IMR-90 (cell line): ENCODE data around the gene PTGER4. TPM values are rescaled to one million over a fixed set of nuclear protein-coding genes. Genes with fewer than 3 reads are reported as not detected.
A peak's percentile ranks its signal among the peaks of the same experiment; 100 is the strongest.

ENCODE experiments used
- ATAC-seq: fragments of 200-7000 bp; cut with Tn5 transposase; 2 replicates; pipeline ENCODE4 v1.9.1; 2020; ENCODE audit warnings: low read depth, mild to moderate bottlenecking, moderate library complexity
- BruUV-seq: library from RNA; stranded (reverse); fragments of 400-500 nt; replicated peaks from 2 replicates; lab custom pipeline; 2021; lab: Mats Ljungman, UMichigan
- CTCF ChIA-PET: fragments of 300-600 bp; formaldehyde crosslinking; extraction: SDS; loops from one replicate; lab custom pipeline; 2021; ENCODE audit warnings: antibody characterized with exemption; lab: Yijun Ruan, JAX
- POLR2A ChIA-PET: fragments of 300-600 bp; sonication (Branson Sonifier 250); formaldehyde crosslinking; loops from one replicate; lab custom pipeline; 2022; ENCODE audit warnings: antibody characterized with exemption; ENCODE audit not compliant: unreplicated experiment; lab: Charles Lee
- DNase-seq: peaks from one replicate; pipeline ENCODE4 v3.0.0; 2013
- H2AFZ ChIP-seq: replicated peaks from 2 replicates; pipeline ENCODE3; 2013; ENCODE audit warnings: low read length, mild to moderate bottlenecking; ENCODE audit not compliant: poor library complexity
- H2AK5ac ChIP-seq: 2 replicates; pipeline ENCODE4 v1.6.1; 2013; ENCODE audit warnings: low read depth, low read length, inconsistent platforms
- H2AK9ac ChIP-seq: replicated peaks from 2 replicates; pipeline ENCODE3; 2013; ENCODE audit warnings: mild to moderate bottlenecking, low read depth, low read length, moderate library complexity; ENCODE audit not compliant: poor library complexity
- H2BK120ac ChIP-seq: 2 replicates; pipeline ENCODE4 v1.6.1; 2013; ENCODE audit warnings: low read depth, low read length, inconsistent platforms
- H2BK15ac ChIP-seq: 3 replicates; pipeline ENCODE4 v1.6.1; 2013; ENCODE audit warnings: low read depth, low read length, inconsistent platforms
- H2BK20ac ChIP-seq: 2 replicates; pipeline ENCODE4 v1.6.1; 2013; ENCODE audit warnings: low read depth, mild to moderate bottlenecking, inconsistent platforms, low read length, moderate library complexity
- H2BK5ac ChIP-seq: 2 replicates; pipeline ENCODE4 v1.6.1; 2013; ENCODE audit warnings: mild to moderate bottlenecking, low read depth, low read length, inconsistent platforms; ENCODE audit not compliant: poor library complexity, severe bottlenecking
- H3K14ac ChIP-seq: replicated peaks from 2 replicates; pipeline ENCODE4 v1.6.1; 2013; ENCODE audit warnings: low read depth, low read length, inconsistent platforms
- H3K18ac ChIP-seq: 2 replicates; pipeline ENCODE4 v1.6.1; 2013; ENCODE audit warnings: low read depth, low read length, control low read depth
- H3K23ac ChIP-seq: 2 replicates; pipeline ENCODE4 v1.6.1; 2013; ENCODE audit warnings: low read depth, low read length, inconsistent platforms
- H3K27ac ChIP-seq: 2 replicates; pipeline ENCODE4 v1.5.1; 2013; ENCODE audit warnings: mild to moderate bottlenecking, control low read depth, low read length; ENCODE audit not compliant: insufficient read depth
- H3K27me3 ChIP-seq: 2 replicates; pipeline ENCODE4 v1.6.1; 2013; ENCODE audit warnings: low read length; ENCODE audit not compliant: control insufficient read depth, insufficient read depth
- H3K36me3 ChIP-seq: 2 replicates; pipeline ENCODE4 v1.6.1; 2013; ENCODE audit warnings: low read length, mixed read lengths; ENCODE audit not compliant: control insufficient read depth, insufficient read depth
- H3K4ac ChIP-seq: 2 replicates; pipeline ENCODE4 v1.6.1; 2013; ENCODE audit warnings: low read depth, low read length, inconsistent platforms
- H3K4me1 ChIP-seq: 2 replicates; pipeline ENCODE4 v1.6.1; 2013; ENCODE audit warnings: low read length, mixed read lengths; ENCODE audit not compliant: control insufficient read depth, insufficient read depth
- H3K4me2 ChIP-seq: 2 replicates; pipeline ENCODE4 v1.6.1; 2013; ENCODE audit warnings: low read depth, mild to moderate bottlenecking, control low read depth, low read length, moderate library complexity
- H3K4me3 ChIP-seq: 2 replicates; pipeline ENCODE4 v1.5.1; 2013; ENCODE audit warnings: low read depth, mild to moderate bottlenecking, control low read depth, low read length, moderate library complexity; ENCODE audit not compliant: insufficient read depth
- H3K56ac ChIP-seq: 2 replicates; pipeline ENCODE4 v1.6.1; 2013; ENCODE audit warnings: low read length, inconsistent platforms; ENCODE audit not compliant: insufficient read depth; ENCODE audit errors: extremely low read depth
- H3K79me1 ChIP-seq, 2 experiments: 2 replicates each; pipeline ENCODE4 v1.6.1; 2013; ENCODE audit warnings: low read length in 2 of 2, inconsistent platforms in 1 of 2, low read depth in 1 of 2
- H3K9ac ChIP-seq: 2 replicates; pipeline ENCODE4 v1.6.1; 2013; ENCODE audit warnings: low read depth, low read length, control low read depth
- H3K9me1 ChIP-seq: 2 replicates; pipeline ENCODE4 v1.6.1; 2013; ENCODE audit warnings: low read length, inconsistent platforms; ENCODE audit not compliant: insufficient read depth
- H3K9me3 ChIP-seq: 2 replicates; pipeline ENCODE4 v1.6.1; 2013; ENCODE audit warnings: low read length; ENCODE audit not compliant: control insufficient read depth, insufficient read depth
- H4K20me1 ChIP-seq: 2 replicates; pipeline ENCODE4 v1.6.1; 2013; ENCODE audit warnings: low read length, inconsistent platforms; ENCODE audit not compliant: insufficient read depth
- H4K5ac ChIP-seq: 2 replicates; pipeline ENCODE4 v1.6.1; 2013; ENCODE audit warnings: mild to moderate bottlenecking, low read depth, low read length, control low read depth
- H4K8ac ChIP-seq, 2 experiments: 2 replicates each; pipeline ENCODE4 v1.6.1; 2013; ENCODE audit warnings: low read depth in 2 of 2, low read length in 2 of 2, control low read depth in 1 of 2, inconsistent platforms in 1 of 2
- H4K91ac ChIP-seq: 2 replicates; pipeline ENCODE4 v1.6.1; 2013; ENCODE audit warnings: low read depth, low read length, inconsistent platforms; ENCODE audit not compliant: insufficient read depth
- BHLHE40 ChIP-seq: fragments of 150-350 bp; IDR thresholded peaks from 2 replicates; pipeline ENCODE4 v1.6.1; 2016; ENCODE audit warnings: mild to moderate bottlenecking, low read depth, low read length
- FOS ChIP-seq: fragments of 150-350 bp; IDR thresholded peaks from 2 replicates; pipeline ENCODE4 v1.6.1; 2016; ENCODE audit warnings: low read depth, low read length
- MAFK ChIP-seq: IDR thresholded peaks from 2 replicates; pipeline ENCODE4 v1.6.1; 2012; ENCODE audit warnings: low read depth, low read length, improper control_type of control experiment
- MAZ ChIP-seq: IDR thresholded peaks from 2 replicates; pipeline ENCODE4 v1.6.1; 2012; ENCODE audit warnings: low read depth, mild to moderate bottlenecking, low read length, improper control_type of control experiment, moderate library complexity, borderline replicate concordance
- RAD21 ChIP-seq: IDR thresholded peaks from 2 replicates; pipeline ENCODE4 v1.6.1; 2012; ENCODE audit warnings: low read length, improper control_type of control experiment
- SMC3 ChIP-seq: fragments of 150-350 bp; IDR thresholded peaks from 2 replicates; pipeline ENCODE4 v1.6.1; 2016; ENCODE audit warnings: low read depth, mild to moderate bottlenecking, antibody characterized with exemption, low read length, moderate library complexity
- WGBS, 2 experiments: methylation state at CpG; one replicate each; pipeline versions ENCODE4 v1.1.5 to v1.1.7; 2013; ENCODE audit warnings: missing lambda C conversion rate in 2 of 2; ENCODE audit not compliant: insufficient read length in 1 of 2; ENCODE audit errors: extremely low coverage in 2 of 2; 5-methylcytosine and 5-hydroxymethylcytosine counted together
- dilution Hi-C: fragments of 300-500 bp; cut with HindIII; formaldehyde crosslinking; loops from one replicate; pipeline ENCODE4 v1.14.3; 2018; ENCODE audit warnings: low sequenced_read_pairs; ENCODE audit not compliant: unreplicated experiment
- in situ Hi-C: fragments of 300-500 bp; cut with MboI; formaldehyde crosslinking; loops from 3 replicates; pipeline ENCODE4 v1.14.3; 2019; ENCODE audit warnings: low sequenced_read_pairs, inconsistent platforms, mixed read lengths
- intact Hi-C: fragments of 100-400 bp; cut with micrococcal nuclease; formaldehyde crosslinking; loops from 2 replicates; pipeline ENCODE4 v1.10.0; 2022
- polyA plus RNA-seq, 3 experiments: library from polyadenylated mRNA; depleted of rRNA; stranded (reverse); fragments of >200 nt; gene quantifications; 2 replicates each; pipeline ENCODE4 v1.2.3, GENCODE V29; 2012; ENCODE audit warnings: low replicate concordance in 1 of 3
- total RNA-seq: library from RNA; depleted of rRNA; stranded (reverse); fragments of >200 nt; gene quantifications from 2 replicates; pipeline ENCODE4 v1.2.3, GENCODE V29; 2012

Gene PTGER4
- total and polyA plus RNA-seq, 2 of the 4 experiments (the other 2 are of a cell fraction), result 7.9 to 10.1 TPM

- no peaks in the 10 kb centered on the region for H3K36me3 ChIP-seq
- BruUV-seq, result no TSS peak
- H3K4ac ChIP-seq, result peak overlapping the region; percentile 52
- peaks cover 9% of the 10 kb centered on the region for H3K4me1 ChIP-seq
- H3K56ac ChIP-seq, result peak overlapping the region; percentile 57; the same call in 1 of the 2 replicates
- H2BK120ac ChIP-seq, result 0 out of 2 replicates have a peak overlapping the region, but pooled peaks have one; percentile 1
- TF ChIP-seq FOS (peak; percentile 42; the same call in 1 of the 2 replicates), MAFK (no peak), BHLHE40 (0 out of 2 replicates have a peak, but pooled peaks have one; percentile 15), MAZ (no peak), RAD21 (peak; percentile 22), SMC3 (peak; percentile 23; the same call in 1 of the 2 replicates)
- H4K20me1 ChIP-seq, result no peaks in the 10 kb centered on the region
- ChIA-PET CTCF (interaction anchor here (0.7 kb wide), 1 partner anchor 76 kb away, joined by 6 read pairs; no protein-coding TSS in a partner anchor), POLR2A (no interaction called here)
- no peaks in the 10 kb centered on the region for H3K27me3 ChIP-seq
- H2AK9ac ChIP-seq, result peak overlapping the region; percentile 21
- no peak overlapping the region for H3K23ac ChIP-seq
- no peaks in the 10 kb centered on the region for H3K9me3 ChIP-seq
- peak overlapping the region in 1 of 2 experiments; percentile 25; a peak in 1 of 4 replicates for H4K8ac ChIP-seq
- no peak overlapping the region for H2AFZ ChIP-seq
- in situ Hi-C loops (loop anchor here (10.0 kb wide), 1 partner anchor 452 kb away; no protein-coding TSS in a partner anchor), intact Hi-C loops (loop anchor here (5.0 kb wide), 4 partner anchors 104 to 274 kb away; no protein-coding TSS in a partner anchor), dilution Hi-C loops (no loop called here)
- ATAC-seq (peak; percentile 6; the same call in 1 of the 2 replicates), DNase-seq (peak; percentile 87)
- no peak overlapping the region for H4K5ac ChIP-seq
- no CpG with 5 or more reads among the region's 3 CpGs for WGBS, 2 experiments
- peak overlapping the region; percentile 79 for H2BK5ac ChIP-seq
- H3K14ac ChIP-seq, result peak overlapping the region; percentile 10
- H3K79me1 ChIP-seq, result peaks cover 8 to 32% of the 10 kb centered on the region in 2 experiments
- H4K91ac ChIP-seq, result no peak overlapping the region
- H3K9ac ChIP-seq, result no peak overlapping the region
- H3K4me2 ChIP-seq, result peak overlapping the region; percentile 29
- H2AK5ac ChIP-seq, result peak overlapping the region; percentile 17; the same call in 1 of the 2 replicates
- H3K27ac ChIP-seq, result peak overlapping the region; percentile 19
- no peak overlapping the region for H3K4me3 ChIP-seq
- 0 out of 3 replicates have a peak overlapping the region, but pooled peaks have one; percentile 42 for H2BK15ac ChIP-seq
- H2BK20ac ChIP-seq, result peak overlapping the region; percentile 75
- peaks cover 17% of the 10 kb centered on the region for H3K9me1 ChIP-seq
- H3K18ac ChIP-seq, result no peak overlapping the region
These were observed 2.9 kb upstream of the PTGER4 start for GRCh38 chr5:40676613-40677343.
